Loucy (cell line): Measurements from ENCODE around the gene FADS3.

ENCODE experiments used
- EZH2phosphoT487 ChIP-seq: fragments of 200-600 bp; IDR thresholded peaks from 2 replicates; pipeline ENCODE4 v1.6.1; 2018; ENCODE audit warnings: antibody characterized with exemption, mild to moderate bottlenecking, moderate library complexity, borderline replicate concordance
- TF ChIP-seq, protein P1 (sequence below): fragments of 200-600 bp; sonication (generic); conservative IDR thresholded peaks from 2 replicates; pipeline ENCODE4 v1.5.1; 2014; ENCODE audit warnings: mild to moderate bottlenecking, antibody characterized with exemption, low read length

DNA sequence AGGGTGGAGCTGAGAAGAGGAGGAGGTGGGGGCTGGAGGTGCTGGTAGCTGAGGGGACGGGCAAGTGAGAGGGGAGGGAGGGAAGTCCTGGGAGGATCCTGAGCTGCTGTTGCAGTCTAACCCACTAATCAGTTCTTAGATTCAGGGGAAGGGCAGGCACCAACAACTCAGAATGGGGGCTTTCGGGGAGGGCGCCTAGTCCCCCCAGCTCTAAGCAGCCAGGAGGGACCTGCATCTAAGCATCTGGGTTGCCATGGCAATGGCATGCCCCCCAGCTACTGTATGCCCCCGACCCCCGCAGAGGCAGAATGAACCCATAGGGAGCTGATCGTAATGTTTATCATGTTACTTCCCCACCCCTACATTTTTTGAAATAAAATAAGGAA lies 24.4 kb downstream of the FADS3 start:
- TF ChIP-seq, protein P1, sequence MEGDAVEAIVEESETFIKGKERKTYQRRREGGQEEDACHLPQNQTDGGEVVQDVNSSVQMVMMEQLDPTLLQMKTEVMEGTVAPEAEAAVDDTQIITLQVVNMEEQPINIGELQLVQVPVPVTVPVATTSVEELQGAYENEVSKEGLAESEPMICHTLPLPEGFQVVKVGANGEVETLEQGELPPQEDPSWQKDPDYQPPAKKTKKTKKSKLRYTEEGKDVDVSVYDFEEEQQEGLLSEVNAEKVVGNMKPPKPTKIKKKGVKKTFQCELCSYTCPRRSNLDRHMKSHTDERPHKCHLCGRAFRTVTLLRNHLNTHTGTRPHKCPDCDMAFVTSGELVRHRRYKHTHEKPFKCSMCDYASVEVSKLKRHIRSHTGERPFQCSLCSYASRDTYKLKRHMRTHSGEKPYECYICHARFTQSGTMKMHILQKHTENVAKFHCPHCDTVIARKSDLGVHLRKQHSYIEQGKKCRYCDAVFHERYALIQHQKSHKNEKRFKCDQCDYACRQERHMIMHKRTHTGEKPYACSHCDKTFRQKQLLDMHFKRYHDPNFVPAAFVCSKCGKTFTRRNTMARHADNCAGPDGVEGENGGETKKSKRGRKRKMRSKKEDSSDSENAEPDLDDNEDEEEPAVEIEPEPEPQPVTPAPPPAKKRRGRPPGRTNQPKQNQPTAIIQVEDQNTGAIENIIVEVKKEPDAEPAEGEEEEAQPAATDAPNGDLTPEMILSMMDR = no peak
- no peak for TF ChIP-seq EZH2phosphoT487
